Activated CD4-positive, alpha-beta memory T cell treated with anti-CD3 and anti-CD28 coated beads for 36 hours (primary cell): Measurements from ENCODE around the gene DOCK8. TPM values are rescaled to one million over a fixed set of nuclear protein-coding genes. Genes with fewer than 3 reads are reported as not detected.
A peak's percentile ranks its signal among the peaks of the same experiment; 100 is the strongest.
"Not testable (repeated sequence)": the region's sequence is repeated elsewhere in the genome, so short reads cannot be mapped to it uniquely, and the experiment has no call there.

Source experiments
- CTCF ChIA-PET: fragments of 350-600 bp; sonication (Branson Sonifier 250); formaldehyde crosslinking; loops from one replicate; lab custom pipeline; 2021; ENCODE audit warnings: antibody characterized with exemption, inconsistent platforms; lab: Charles Lee
- POLR2A ChIA-PET: fragments of 350-600 bp; sonication (Branson Sonifier 250); formaldehyde crosslinking; loops from one replicate; lab custom pipeline; 2021; ENCODE audit warnings: antibody characterized with exemption; lab: Charles Lee
- DNase-seq: peaks from one replicate; pipeline ENCODE4 v3.0.0-alpha.2; 2020
- H3K27ac Mint-ChIP-seq: one replicate; pipeline ENCODE4 v1.8.0; 2021; ENCODE audit warnings: mixed read lengths
- H3K27me3 Mint-ChIP-seq: one replicate; pipeline ENCODE4 v1.8.0; 2021; ENCODE audit warnings: mixed read lengths
- H3K36me3 Mint-ChIP-seq: one replicate; pipeline ENCODE4 v1.8.0; 2021; ENCODE audit warnings: mixed read lengths
- H3K4me1 Mint-ChIP-seq: one replicate; pipeline ENCODE4 v1.8.0; 2021; ENCODE audit warnings: low read depth, mixed read lengths
- H3K4me3 Mint-ChIP-seq: one replicate; pipeline ENCODE4 v1.8.0; 2021; ENCODE audit warnings: mild to moderate bottlenecking, mixed read lengths
- H3K9me3 Mint-ChIP-seq: one replicate; pipeline ENCODE4 v1.8.0; 2021; ENCODE audit warnings: mixed read lengths
- intact Hi-C: fragments of 100-400 bp; cut with micrococcal nuclease; formaldehyde crosslinking; loops from one replicate; pipeline ENCODE4 v1.15.1; 2023
- total RNA-seq, 2 experiments: library from RNA; stranded (reverse); gene quantifications; one replicate each; pipeline ENCODE4 v1.2.3, GENCODE V29; 2021

The DOCK8 gene
- total RNA-seq, 2 experiments from 2014 or later, result 140 to 141 TPM

GRCh38 chr9:405341-405740 is 190.7 kb downstream of the DOCK8 start:
- Mint-ChIP-seq H3K4me3 (no peak overlapping the region), H3K4me1 (no peaks in the 10 kb centered on the region), H3K36me3 (peaks cover 69% of the 10 kb centered on the region), H3K27ac (no peak overlapping the region), H3K9me3 (no peaks in the 10 kb centered on the region), H3K27me3 (no peaks in the 10 kb centered on the region)
- intact Hi-C loops, result no loop called here
- POLR2A ChIA-PET, result no interaction called here
- DNase-seq, result no peak
- CTCF ChIA-PET, result no interaction called here

- no peaks in the 10 kb centered on the region for H3K9me3 Mint-ChIP-seq
- no peak overlapping the region for H3K27ac Mint-ChIP-seq
- H3K4me1 Mint-ChIP-seq, result no peaks in the 10 kb centered on the region
- H3K4me3 Mint-ChIP-seq, result no peak overlapping the region
- peaks cover 60% of the 10 kb centered on the region for H3K36me3 Mint-ChIP-seq
- no peaks in the 10 kb centered on the region for H3K27me3 Mint-ChIP-seq
- POLR2A ChIA-PET, result no interaction called here
- intact Hi-C loops, result no loop called here
- CTCF ChIA-PET, result no interaction called here
- no peak for DNase-seq
These were observed 192.4 kb downstream of the DOCK8 start for GRCh38 chr9:406886-407654.

DNA sequence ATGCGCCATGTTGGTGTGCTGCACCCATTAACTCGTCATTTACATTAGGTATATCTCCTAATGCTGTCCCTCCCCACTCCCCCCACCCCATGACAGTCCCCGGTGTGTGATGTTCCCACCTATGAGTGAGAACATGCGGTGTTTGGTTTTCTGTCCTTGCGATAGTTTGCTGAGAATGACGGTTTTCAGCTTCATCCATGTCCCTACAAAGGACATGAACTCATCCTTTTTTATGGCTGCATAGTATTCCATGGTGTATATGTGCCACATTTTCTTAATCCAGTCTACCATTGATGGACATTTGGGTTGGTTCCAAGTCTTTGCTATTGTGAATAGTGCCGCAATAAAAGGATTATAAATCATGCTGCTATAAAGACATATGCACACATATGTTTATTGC is 195.0 kb downstream of the DOCK8 start:
- H3K4me3 Mint-ChIP-seq, result not testable (repeated sequence)
- peaks cover 52% of the 10 kb centered on the region for H3K36me3 Mint-ChIP-seq

DNA sequence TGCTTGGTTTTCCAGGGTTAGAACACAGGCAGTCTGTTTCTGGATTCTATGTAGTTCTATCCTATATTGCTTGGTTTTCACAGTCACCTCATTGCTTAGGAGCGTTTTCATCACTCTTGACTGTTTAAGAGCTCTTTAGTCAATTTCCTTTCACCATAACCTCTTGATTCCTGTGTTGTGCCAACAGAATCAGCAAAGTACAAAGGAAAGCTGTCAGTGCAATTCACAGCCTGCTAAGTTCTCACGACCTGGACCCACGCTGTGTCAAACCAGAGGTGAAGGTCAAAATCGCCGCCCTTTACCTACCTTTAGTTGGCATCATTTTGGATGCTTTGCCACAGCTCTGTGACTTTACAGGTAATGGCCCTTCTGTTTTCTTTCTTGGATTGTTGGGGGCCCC is 199.9 kb downstream of the DOCK8 start:
- H3K4me3 Mint-ChIP-seq, result no peak overlapping the region
- ChIA-PET CTCF (no interaction called here), POLR2A (no interaction called here)
- H3K36me3 Mint-ChIP-seq, result peaks cover 28% of the 10 kb centered on the region
- H3K27me3 Mint-ChIP-seq, result no peaks in the 10 kb centered on the region
- H3K9me3 Mint-ChIP-seq, result no peaks in the 10 kb centered on the region
- no peak for DNase-seq
- intact Hi-C loops, result no loop called here
- H3K27ac Mint-ChIP-seq, result no peak overlapping the region
- H3K4me1 Mint-ChIP-seq, result no peaks in the 10 kb centered on the region

More for the DNA sequence above, 195.0 kb downstream of the DOCK8 start:
- DNase-seq, H3K4me1 Mint-ChIP-seq, H3K9me3 Mint-ChIP-seq, CTCF ChIA-PET, intact Hi-C loops, POLR2A ChIA-PET, H3K27me3 Mint-ChIP-seq, H3K27ac Mint-ChIP-seq: not testable (repeated sequence)

DNA sequence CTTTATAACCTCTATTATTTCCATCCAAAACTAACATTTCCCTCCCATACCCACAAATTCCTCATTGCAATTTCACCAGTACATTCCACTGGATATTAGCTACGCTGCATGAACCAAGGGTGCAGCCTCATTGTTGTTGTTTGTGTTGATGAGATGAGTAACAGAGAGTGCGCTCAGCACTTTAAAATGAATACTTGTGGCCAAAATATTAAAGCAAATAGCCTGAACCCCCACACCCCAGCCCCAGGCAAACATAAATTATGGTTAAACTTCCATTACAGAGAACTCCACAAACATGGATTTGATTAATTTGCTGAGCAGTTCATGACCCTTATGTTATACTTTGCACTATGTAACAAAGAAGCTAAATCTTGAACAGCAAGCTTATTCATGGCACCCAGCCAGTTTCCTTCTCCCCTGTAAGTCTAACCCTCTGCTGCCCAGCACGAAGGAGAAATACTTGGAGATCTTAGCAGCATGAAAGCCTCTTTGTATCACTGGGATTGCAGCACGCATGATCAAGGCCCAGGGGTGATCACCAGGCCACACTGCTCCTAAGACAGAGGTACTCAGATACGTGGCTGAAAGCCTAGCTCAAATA is 205.0 kb downstream of the DOCK8 start:
- DNase-seq, result no peak
- Mint-ChIP-seq H3K4me1 (no peaks in the 10 kb centered on the region), H3K4me3 (no peak overlapping the region), H3K27ac (no peak overlapping the region), H3K27me3 (no peaks in the 10 kb centered on the region), H3K36me3 (peaks cover 37% of the 10 kb centered on the region), H3K9me3 (no peaks in the 10 kb centered on the region)
- ChIA-PET POLR2A (no interaction called here), CTCF (interaction anchor here (0.6 kb wide), 1 partner anchor 53 kb away, joined by 3 read pairs; no protein-coding TSS in a partner anchor)
- intact Hi-C loops, result no loop called here

GRCh38 chr9:421896-422295 is 207.2 kb downstream of the DOCK8 start:
- ChIA-PET POLR2A (no interaction called here), CTCF (no interaction called here)
- Mint-ChIP-seq H3K9me3 (no peaks in the 10 kb centered on the region), H3K27ac (no peak overlapping the region), H3K36me3 (peaks cover 33% of the 10 kb centered on the region), H3K4me3 (no peak overlapping the region), H3K27me3 (no peaks in the 10 kb centered on the region), H3K4me1 (no peaks in the 10 kb centered on the region)
- intact Hi-C loops, result no loop called here
- no peak for DNase-seq

DNA sequence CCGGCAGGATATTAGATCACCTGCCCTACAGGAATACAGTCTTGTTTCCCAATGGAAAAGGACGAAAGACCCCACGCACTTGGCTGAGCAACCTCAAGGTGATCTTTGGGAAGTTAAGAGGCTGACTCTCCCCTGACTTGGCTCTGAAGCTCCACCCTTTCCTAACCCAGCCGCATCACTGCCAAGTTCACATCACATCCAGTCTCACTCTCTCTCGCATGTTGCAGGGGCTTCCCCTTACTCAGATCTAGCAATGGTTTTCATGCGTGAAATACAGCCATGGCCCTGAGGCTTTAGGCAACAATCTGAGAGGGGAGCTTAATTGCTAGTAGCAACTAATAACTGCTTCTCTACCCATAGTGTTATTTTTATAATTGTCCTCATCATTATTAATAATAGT is 211.6 kb downstream of the DOCK8 start:
- DNase-seq, result peak; percentile 47
- H3K27me3 Mint-ChIP-seq, result no peaks in the 10 kb centered on the region
- intact Hi-C loops, result no loop called here

GRCh38 chr9:426976-427375 is 212.3 kb downstream of the DOCK8 start:
- CTCF ChIA-PET, result interaction anchor here (0.7 kb wide), 1 partner anchor 24 kb away, joined by 3 read pairs; no protein-coding TSS in a partner anchor
- no peak overlapping the region for H3K27ac Mint-ChIP-seq
- DNase-seq, result no peak
- no peaks in the 10 kb centered on the region for H3K9me3 Mint-ChIP-seq
- no peaks in the 10 kb centered on the region for H3K4me1 Mint-ChIP-seq
- H3K36me3 Mint-ChIP-seq, result peaks cover 41% of the 10 kb centered on the region
- H3K4me3 Mint-ChIP-seq, result no peak overlapping the region
- POLR2A ChIA-PET, result no interaction called here
- intact Hi-C loops, result no loop called here
- H3K27me3 Mint-ChIP-seq, result no peaks in the 10 kb centered on the region

More for the DNA sequence above, 211.6 kb downstream of the DOCK8 start:
- Mint-ChIP-seq H3K9me3 (no peaks in the 10 kb centered on the region), H3K27ac (peak overlapping the region; percentile 45), H3K4me3 (no peak overlapping the region), H3K4me1 (no peaks in the 10 kb centered on the region), H3K36me3 (peaks cover 41% of the 10 kb centered on the region)
- POLR2A ChIA-PET, result no interaction called here
- CTCF ChIA-PET, result no interaction called here

GRCh38 chr9:431701-432100 is 217.0 kb downstream of the DOCK8 start:
- H3K4me1 Mint-ChIP-seq, result no peaks in the 10 kb centered on the region
- DNase-seq, result no peak
- H3K27me3 Mint-ChIP-seq, result no peaks in the 10 kb centered on the region
- no peaks in the 10 kb centered on the region for H3K9me3 Mint-ChIP-seq
- POLR2A ChIA-PET, result no interaction called here
- intact Hi-C loops, result no loop called here
- no peak overlapping the region for H3K27ac Mint-ChIP-seq
- CTCF ChIA-PET, result no interaction called here
- peaks cover 57% of the 10 kb centered on the region for H3K36me3 Mint-ChIP-seq
- H3K4me3 Mint-ChIP-seq, result no peak overlapping the region

- H3K9me3 Mint-ChIP-seq, result no peaks in the 10 kb centered on the region
- no peaks in the 10 kb centered on the region for H3K27me3 Mint-ChIP-seq
- no peak overlapping the region for H3K4me3 Mint-ChIP-seq
- ChIA-PET CTCF (no interaction called here), POLR2A (no interaction called here)
- H3K36me3 Mint-ChIP-seq, result peaks cover 59% of the 10 kb centered on the region
- no peak overlapping the region for H3K27ac Mint-ChIP-seq
- intact Hi-C loops, result no loop called here
- DNase-seq, result no peak
- no peaks in the 10 kb centered on the region for H3K4me1 Mint-ChIP-seq
These were observed 221.8 kb downstream of the DOCK8 start for GRCh38 chr9:436482-436881.

GRCh38 chr9:437066-437465 is 222.4 kb downstream of the DOCK8 start:
- intact Hi-C loops, result no loop called here
- peaks cover 61% of the 10 kb centered on the region for H3K36me3 Mint-ChIP-seq
- no peaks in the 10 kb centered on the region for H3K9me3 Mint-ChIP-seq
- DNase-seq, result no peak
- ChIA-PET POLR2A (no interaction called here), CTCF (no interaction called here)
- no peak overlapping the region for H3K4me3 Mint-ChIP-seq
- no peaks in the 10 kb centered on the region for H3K4me1 Mint-ChIP-seq
- H3K27me3 Mint-ChIP-seq, result no peaks in the 10 kb centered on the region
- no peak overlapping the region for H3K27ac Mint-ChIP-seq

DNA sequence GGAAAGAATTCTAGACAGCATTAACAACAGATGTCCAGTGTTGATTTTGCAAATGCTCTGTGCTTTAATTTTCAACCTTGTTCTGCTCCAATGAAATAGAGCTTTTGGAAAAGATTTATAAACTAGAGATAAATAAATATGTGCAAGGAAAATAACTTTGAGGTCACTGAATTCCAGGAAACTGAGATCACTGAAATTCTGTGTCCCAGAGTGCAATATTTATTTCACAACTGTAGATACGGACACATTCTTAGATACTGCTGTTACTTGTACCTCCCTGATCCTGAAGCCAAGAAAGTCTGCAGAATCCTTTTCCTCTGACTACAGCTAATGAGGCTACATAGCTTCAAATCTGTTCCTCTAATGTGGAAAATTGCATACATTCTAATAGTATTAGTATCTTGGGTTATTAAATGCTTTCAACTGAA is 222.9 kb downstream of the DOCK8 start:
- peaks cover 62% of the 10 kb centered on the region for H3K36me3 Mint-ChIP-seq
- H3K9me3 Mint-ChIP-seq, result no peaks in the 10 kb centered on the region
- CTCF ChIA-PET, result no interaction called here
- no peak overlapping the region for H3K4me3 Mint-ChIP-seq
- H3K4me1 Mint-ChIP-seq, result no peaks in the 10 kb centered on the region
- intact Hi-C loops, result no loop called here
- no peak overlapping the region for H3K27ac Mint-ChIP-seq
- POLR2A ChIA-PET, result no interaction called here
- DNase-seq, result no peak
- H3K27me3 Mint-ChIP-seq, result no peaks in the 10 kb centered on the region

GRCh38 chr9:438066-438465 is 223.4 kb downstream of the DOCK8 start:
- no peaks in the 10 kb centered on the region for H3K9me3 Mint-ChIP-seq
- peaks cover 58% of the 10 kb centered on the region for H3K36me3 Mint-ChIP-seq
- H3K4me1 Mint-ChIP-seq, result no peaks in the 10 kb centered on the region
- POLR2A ChIA-PET, result no interaction called here
- H3K4me3 Mint-ChIP-seq, result no peak overlapping the region
- DNase-seq, result no peak
- H3K27me3 Mint-ChIP-seq, result no peaks in the 10 kb centered on the region
- CTCF ChIA-PET, result no interaction called here
- H3K27ac Mint-ChIP-seq, result no peak overlapping the region
- intact Hi-C loops, result no loop called here
